Panc1 (cell line): ENCODE results near the gene NINL. TPM values are rescaled to one million over a fixed set of nuclear protein-coding genes. Genes with fewer than 3 reads are reported as not detected.
"Not testable (repeated sequence)": the region's sequence is repeated elsewhere in the genome, so short reads cannot be mapped to it uniquely, and the experiment has no call there.

Source experiments
- ATAC-seq: fragments of 200-7000 bp; cut with Tn5 transposase; 2 replicates; pipeline ENCODE4 v1.9.1; 2020; ENCODE audit warnings: mild to moderate bottlenecking, moderate library complexity
- BruUV-seq: library from RNA; stranded (reverse); fragments of 400-500 nt; replicated peaks from 2 replicates; lab custom pipeline; 2021; lab: Mats Ljungman, UMichigan
- CTCF ChIA-PET: fragments of 300-600 bp; sonication (Branson Sonifier 250); formaldehyde crosslinking; loops from one replicate; lab custom pipeline; 2022; ENCODE audit warnings: antibody characterized with exemption; lab: Charles Lee
- POLR2A ChIA-PET: fragments of 300-600 bp; sonication (Branson Sonifier 250); formaldehyde crosslinking; loops from one replicate; lab custom pipeline; 2022; ENCODE audit warnings: antibody characterized with exemption; lab: Charles Lee
- DNase-seq: peaks from one replicate; pipeline ENCODE4 v3.0.0-alpha.2; 2010; ENCODE audit warnings: low read depth, low spot score
- H3K27ac ChIP-seq: 2 replicates; pipeline ENCODE4 v1.5.1; 2011; ENCODE audit warnings: mild to moderate bottlenecking, low read length, inconsistent platforms
- H3K27me3 ChIP-seq: fragments of 200-500 bp; sonication (Bioruptor generic); 2 replicates; pipeline ENCODE4 v1.6.0; 2014; ENCODE audit warnings: low read length, inconsistent platforms; ENCODE audit not compliant: control insufficient read depth, insufficient read depth
- H3K36me3 ChIP-seq: fragments of 200-500 bp; sonication (Bioruptor generic); 2 replicates; pipeline ENCODE4 v1.5.1; 2014; ENCODE audit warnings: inconsistent platforms, mild to moderate bottlenecking, low read length, moderate library complexity; ENCODE audit not compliant: control insufficient read depth, insufficient read depth
- H3K4me1 ChIP-seq: 2 replicates; pipeline ENCODE4 v1.5.1; 2011; ENCODE audit warnings: inconsistent platforms, mild to moderate bottlenecking, low read length, moderate library complexity; ENCODE audit not compliant: control insufficient read depth, insufficient read depth
- H3K4me3 ChIP-seq, 2 experiments: 2 replicates each; pipeline ENCODE4 v1.5.1; 2011 to 2012; ENCODE audit warnings: low read depth in 2 of 2, low read length in 2 of 2, mild to moderate bottlenecking in 2 of 2, inconsistent platforms in 1 of 2, moderate library complexity in 1 of 2
- H3K9me3 ChIP-seq: fragments of 200-500 bp; sonication (Bioruptor generic); 2 replicates; pipeline ENCODE4 v1.5.1; 2014; ENCODE audit warnings: low read depth, mild to moderate bottlenecking, inconsistent platforms, low read length, moderate library complexity; ENCODE audit not compliant: control insufficient read depth, insufficient read depth
- POLR2AphosphoS5 ChIP-seq: IDR thresholded peaks from 2 replicates; pipeline ENCODE4 v1.6.1; 2012; ENCODE audit warnings: mild to moderate bottlenecking, low read depth, low read length, moderate library complexity
- SIN3A ChIP-seq: IDR thresholded peaks from 2 replicates; pipeline ENCODE4 v1.6.1; 2012; ENCODE audit warnings: low read depth, mild to moderate bottlenecking, low read length, moderate library complexity, borderline replicate concordance; ENCODE audit not compliant: insufficient read depth
- TCF7L2 ChIP-seq: IDR thresholded peaks from 2 replicates; pipeline ENCODE4 v1.6.1; 2011; ENCODE audit warnings: mild to moderate bottlenecking, low read depth, low read length, inconsistent platforms
- in situ Hi-C: cut with HindIII; loops from 2 replicates; pipeline ENCODE4 v1.10.0; 2016; ENCODE audit warnings: low sequenced_read_pairs, low pct_unique_long_range_greater_than_20kb
- intact Hi-C: fragments of 100-400 bp; cut with micrococcal nuclease; formaldehyde crosslinking; loops from one replicate; pipeline ENCODE4 v1.10.0; 2022; ENCODE audit not compliant: unreplicated experiment
- total RNA-seq: library from RNA; stranded (reverse); gene quantifications from one replicate; pipeline ENCODE4 v1.2.1, GENCODE V29; 2021; ENCODE audit not compliant: unreplicated experiment
- TF ChIP-seq, protein P1 (sequence below), 2 experiments: IDR thresholded peaks; 2 replicates each; pipeline ENCODE4 v1.6.1; 2011 to 2012; ENCODE audit warnings: low read depth in 2 of 2, control low read depth in 1 of 2, low read length in 1 of 2, mild to moderate bottlenecking in 1 of 2, moderate library complexity in 1 of 2; ENCODE audit not compliant: insufficient read depth in 1 of 2
- TF ChIP-seq, protein P2 (sequence below): fragments of 450-650 bp; IDR thresholded peaks from 2 replicates; pipeline ENCODE4 v1.5.1; 2017; ENCODE audit warnings: mild to moderate bottlenecking

Gene NINL
- total RNA-seq, 1 experiment from 2014 or later: 25.0 TPM

DNA sequence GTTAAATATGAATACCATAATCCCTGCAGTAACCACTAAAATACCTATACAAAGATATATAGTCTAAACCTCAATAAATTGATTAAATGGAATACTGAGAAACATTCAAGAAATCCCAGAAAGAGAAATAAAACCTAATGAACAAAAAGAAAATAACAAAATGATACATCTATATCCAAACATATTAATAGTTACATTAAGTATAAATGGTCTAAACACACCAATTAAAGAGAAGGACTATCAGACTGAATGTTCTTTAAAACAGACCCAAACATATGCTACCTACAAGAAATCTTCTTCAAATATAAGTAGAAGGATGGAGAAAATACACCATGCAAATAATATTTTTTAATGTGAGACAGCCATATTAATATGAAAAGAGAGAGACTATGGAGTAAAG lies 22.0 kb downstream of the NINL start:
- in situ Hi-C loops: no loop called here
- POLR2A ChIA-PET: interaction anchor here (0.7 kb wide), 1 partner anchor 304 kb away, joined by 3 read pairs; no protein-coding TSS in a partner anchor
- DNase-seq: no peak
- Histone ChIP-seq H3K9me3 (peaks cover 7% of the 10 kb centered on the region; the same call in 1 of the 2 replicates), H3K4me1 (no peaks in the 10 kb centered on the region), H3K4me3 (no peak overlapping the region), H3K36me3 (no peaks in the 10 kb centered on the region), H3K27ac (no peak overlapping the region), H3K27me3 (no peaks in the 10 kb centered on the region)
- no peak for TF ChIP-seq SIN3A
- TF ChIP-seq, protein P1, sequence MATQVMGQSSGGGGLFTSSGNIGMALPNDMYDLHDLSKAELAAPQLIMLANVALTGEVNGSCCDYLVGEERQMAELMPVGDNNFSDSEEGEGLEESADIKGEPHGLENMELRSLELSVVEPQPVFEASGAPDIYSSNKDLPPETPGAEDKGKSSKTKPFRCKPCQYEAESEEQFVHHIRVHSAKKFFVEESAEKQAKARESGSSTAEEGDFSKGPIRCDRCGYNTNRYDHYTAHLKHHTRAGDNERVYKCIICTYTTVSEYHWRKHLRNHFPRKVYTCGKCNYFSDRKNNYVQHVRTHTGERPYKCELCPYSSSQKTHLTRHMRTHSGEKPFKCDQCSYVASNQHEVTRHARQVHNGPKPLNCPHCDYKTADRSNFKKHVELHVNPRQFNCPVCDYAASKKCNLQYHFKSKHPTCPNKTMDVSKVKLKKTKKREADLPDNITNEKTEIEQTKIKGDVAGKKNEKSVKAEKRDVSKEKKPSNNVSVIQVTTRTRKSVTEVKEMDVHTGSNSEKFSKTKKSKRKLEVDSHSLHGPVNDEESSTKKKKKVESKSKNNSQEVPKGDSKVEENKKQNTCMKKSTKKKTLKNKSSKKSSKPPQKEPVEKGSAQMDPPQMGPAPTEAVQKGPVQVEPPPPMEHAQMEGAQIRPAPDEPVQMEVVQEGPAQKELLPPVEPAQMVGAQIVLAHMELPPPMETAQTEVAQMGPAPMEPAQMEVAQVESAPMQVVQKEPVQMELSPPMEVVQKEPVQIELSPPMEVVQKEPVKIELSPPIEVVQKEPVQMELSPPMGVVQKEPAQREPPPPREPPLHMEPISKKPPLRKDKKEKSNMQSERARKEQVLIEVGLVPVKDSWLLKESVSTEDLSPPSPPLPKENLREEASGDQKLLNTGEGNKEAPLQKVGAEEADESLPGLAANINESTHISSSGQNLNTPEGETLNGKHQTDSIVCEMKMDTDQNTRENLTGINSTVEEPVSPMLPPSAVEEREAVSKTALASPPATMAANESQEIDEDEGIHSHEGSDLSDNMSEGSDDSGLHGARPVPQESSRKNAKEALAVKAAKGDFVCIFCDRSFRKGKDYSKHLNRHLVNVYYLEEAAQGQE (IDR thresholded peaks at IDR 0.05; ENCODE audit: insufficient read depth in 1 of 2, low read depth in 2 of 2, low read length in 1 of 2): no peak
- TF ChIP-seq TCF7L2: no peak
- TF ChIP-seq POLR2AphosphoS5: no peak
- TF ChIP-seq, protein P2, sequence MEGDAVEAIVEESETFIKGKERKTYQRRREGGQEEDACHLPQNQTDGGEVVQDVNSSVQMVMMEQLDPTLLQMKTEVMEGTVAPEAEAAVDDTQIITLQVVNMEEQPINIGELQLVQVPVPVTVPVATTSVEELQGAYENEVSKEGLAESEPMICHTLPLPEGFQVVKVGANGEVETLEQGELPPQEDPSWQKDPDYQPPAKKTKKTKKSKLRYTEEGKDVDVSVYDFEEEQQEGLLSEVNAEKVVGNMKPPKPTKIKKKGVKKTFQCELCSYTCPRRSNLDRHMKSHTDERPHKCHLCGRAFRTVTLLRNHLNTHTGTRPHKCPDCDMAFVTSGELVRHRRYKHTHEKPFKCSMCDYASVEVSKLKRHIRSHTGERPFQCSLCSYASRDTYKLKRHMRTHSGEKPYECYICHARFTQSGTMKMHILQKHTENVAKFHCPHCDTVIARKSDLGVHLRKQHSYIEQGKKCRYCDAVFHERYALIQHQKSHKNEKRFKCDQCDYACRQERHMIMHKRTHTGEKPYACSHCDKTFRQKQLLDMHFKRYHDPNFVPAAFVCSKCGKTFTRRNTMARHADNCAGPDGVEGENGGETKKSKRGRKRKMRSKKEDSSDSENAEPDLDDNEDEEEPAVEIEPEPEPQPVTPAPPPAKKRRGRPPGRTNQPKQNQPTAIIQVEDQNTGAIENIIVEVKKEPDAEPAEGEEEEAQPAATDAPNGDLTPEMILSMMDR: no peak
- no peak for ATAC-seq
- CTCF ChIA-PET: no interaction called here
- intact Hi-C loops: no loop called here
- BruUV-seq: no TSS peak

DNA sequence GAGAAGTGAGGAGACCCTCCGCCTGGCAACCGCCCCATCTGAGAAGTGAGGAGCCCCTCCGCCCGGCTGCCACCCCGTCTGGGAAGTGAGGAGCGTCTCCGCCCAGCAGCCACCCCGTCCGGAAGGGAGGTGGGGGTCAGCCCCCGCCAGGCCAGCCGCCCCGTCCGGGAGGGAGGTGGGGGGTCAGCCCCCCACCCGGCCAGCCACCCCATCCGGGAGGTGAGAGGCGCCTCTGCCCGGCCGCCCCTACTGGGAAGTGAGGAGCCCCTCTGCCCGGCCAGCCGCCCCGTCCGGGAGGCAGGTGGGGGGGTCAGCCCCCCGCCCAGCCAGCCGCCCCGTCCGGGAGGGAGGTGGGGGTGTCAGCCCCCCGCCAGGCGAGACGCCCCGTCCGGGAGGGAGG lies 23.6 kb downstream of the NINL start:
- intact Hi-C loops, H3K4me3 ChIP-seq, H3K4me1 ChIP-seq, DNase-seq, H3K9me3 ChIP-seq, H3K27ac ChIP-seq, in situ Hi-C loops, H3K36me3 ChIP-seq, ATAC-seq, CTCF ChIA-PET, H3K27me3 ChIP-seq, BruUV-seq, POLR2A ChIA-PET: not testable (repeated sequence)

DNA sequence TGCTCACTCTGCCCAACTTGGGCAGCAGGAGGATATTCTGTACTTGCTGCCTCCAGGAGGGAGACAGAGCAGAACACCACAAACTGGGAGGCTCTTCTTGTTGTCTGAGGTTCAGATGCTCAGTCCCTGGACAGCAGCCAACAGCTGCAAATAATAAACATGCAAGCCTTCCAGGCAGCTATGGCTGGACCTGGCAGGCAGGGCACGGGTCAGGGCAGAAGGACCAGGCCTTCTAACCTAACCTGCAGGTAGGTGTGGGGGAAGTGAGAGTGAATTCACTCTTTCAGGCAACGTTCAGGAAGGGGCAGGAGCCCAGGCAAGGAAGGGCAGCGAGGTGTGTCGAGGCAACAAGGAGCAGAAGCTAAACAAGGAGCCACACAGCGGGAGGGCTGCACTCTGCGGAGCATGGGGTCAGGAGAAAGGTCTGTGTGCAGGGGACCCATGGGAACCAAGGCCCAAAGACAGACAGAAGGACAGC lies 31.5 kb downstream of the NINL start:
- H3K4me3 ChIP-seq: no peak overlapping the region
- ChIA-PET POLR2A (no interaction called here), CTCF (no interaction called here)
- no TSS peak for BruUV-seq
- TF ChIP-seq POLR2AphosphoS5: no peak
- TF ChIP-seq TCF7L2: no peak
- H3K9me3 ChIP-seq: no peaks in the 10 kb centered on the region
- intact Hi-C loops: no loop called here
- H3K36me3 ChIP-seq: no peaks in the 10 kb centered on the region
- ATAC-seq (peak; percentile 54), DNase-seq (no peak)
- no peaks in the 10 kb centered on the region for H3K27me3 ChIP-seq
- H3K27ac ChIP-seq: no peak overlapping the region
- in situ Hi-C loops: no loop called here
- peaks cover 13% of the 10 kb centered on the region for H3K4me1 ChIP-seq
